Activated gamma-delta T cell treated with anti-CD3 and anti-CD28 coated beads, Interleukin-2, amount 50 U/mL, for 16 hours (primary cell): ENCODE measurements around the gene MRPL50.
"Not testable (repeated sequence)": the region's sequence is repeated elsewhere in the genome, so short reads cannot be mapped to it uniquely, and the experiment has no call there.

ENCODE experiments used
- DNase-seq: peaks from one replicate; pipeline ENCODE4 v3.0.0-alpha.2; 2020; ENCODE audit warnings: low read depth

Gene MRPL50

GRCh38 chr9:101417977-101418376 is 19.6 kb upstream of the MRPL50 start:
- DNase-seq = no peak

- no peak for DNase-seq
These were observed 19.0 kb upstream of the MRPL50 start for GRCh38 chr9:101417389-101417788.

- no peak for DNase-seq
These were observed 17.2 kb upstream of the MRPL50 start for GRCh38 chr9:101415578-101415977.

- no peak for DNase-seq
These were observed 16.4 kb upstream of the MRPL50 start for GRCh38 chr9:101414839-101415238.

GRCh38 chr9:101409079-101409477 is 10.7 kb upstream of the MRPL50 start:
- no peak for DNase-seq

GRCh38 chr9:101408374-101409078 is 10.1 kb upstream of the MRPL50 start:
- no peak for DNase-seq

GRCh38 chr9:101403516-101404285 is 5.3 kb upstream of the MRPL50 start:
- no peak for DNase-seq

DNA sequence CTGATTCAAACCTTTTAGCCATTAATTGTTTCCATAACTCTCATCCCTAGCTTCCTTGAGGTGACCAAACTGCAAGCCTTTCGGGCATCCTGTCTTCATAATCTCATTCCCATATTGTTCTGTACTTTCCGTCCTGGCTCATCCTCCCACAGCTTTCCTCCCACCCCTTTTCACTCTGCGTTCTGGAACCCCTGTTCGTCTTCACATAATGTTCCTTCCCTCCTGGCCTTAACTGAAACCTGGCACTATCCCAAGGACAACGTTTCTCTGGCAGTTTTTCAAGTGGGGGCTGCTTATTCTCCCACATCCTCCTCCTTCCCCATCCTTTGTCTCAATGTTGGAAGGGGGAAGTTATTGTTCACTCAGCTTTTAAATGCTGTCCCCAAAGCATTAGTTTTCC is 1.7 kb upstream of the MRPL50 start:
- no peak for DNase-seq

DNA sequence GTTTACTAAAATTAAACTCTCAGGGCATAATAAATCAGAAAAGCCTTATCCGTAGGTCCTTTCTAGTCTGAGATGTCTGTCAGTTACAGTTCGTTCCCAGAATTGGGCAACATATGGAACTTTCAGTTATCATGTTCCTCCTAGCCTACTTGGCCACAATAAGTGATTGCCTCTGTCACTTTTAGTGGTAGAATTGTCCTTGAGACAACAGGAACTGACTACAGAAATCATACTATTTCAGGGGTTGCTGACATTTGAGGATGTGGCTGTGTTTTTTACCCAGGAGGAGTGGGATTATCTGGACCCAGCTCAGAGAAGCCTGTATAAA is 1.2 kb upstream of the MRPL50 start:
- no peak for DNase-seq

- DNase-seq = no peak
These were observed 668 bp upstream of the MRPL50 start for GRCh38 chr9:101398930-101399642.

DNA sequence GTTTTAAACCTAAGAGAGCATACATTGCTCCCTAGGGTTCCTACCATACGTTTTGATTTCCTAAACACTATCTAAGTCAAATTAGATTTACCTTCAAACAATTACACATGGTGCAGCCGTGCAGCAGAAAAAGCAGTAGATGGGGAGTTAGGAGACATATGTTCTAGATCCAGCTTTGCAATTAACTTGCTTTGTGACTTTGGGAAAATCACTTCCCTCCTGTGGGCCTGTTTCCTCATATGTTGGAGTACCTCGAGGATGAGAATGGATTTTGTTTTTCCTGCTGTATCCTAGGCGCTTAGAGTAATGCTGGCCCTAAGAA is 711 bp downstream of the MRPL50 start:
- DNase-seq = no peak

GRCh38 chr9:101394687-101395086 is 3.7 kb downstream of the MRPL50 start:
- DNase-seq = no peak

- no peak for DNase-seq
These were observed 5.3 kb downstream of the MRPL50 start for GRCh38 chr9:101393135-101393534.

DNA sequence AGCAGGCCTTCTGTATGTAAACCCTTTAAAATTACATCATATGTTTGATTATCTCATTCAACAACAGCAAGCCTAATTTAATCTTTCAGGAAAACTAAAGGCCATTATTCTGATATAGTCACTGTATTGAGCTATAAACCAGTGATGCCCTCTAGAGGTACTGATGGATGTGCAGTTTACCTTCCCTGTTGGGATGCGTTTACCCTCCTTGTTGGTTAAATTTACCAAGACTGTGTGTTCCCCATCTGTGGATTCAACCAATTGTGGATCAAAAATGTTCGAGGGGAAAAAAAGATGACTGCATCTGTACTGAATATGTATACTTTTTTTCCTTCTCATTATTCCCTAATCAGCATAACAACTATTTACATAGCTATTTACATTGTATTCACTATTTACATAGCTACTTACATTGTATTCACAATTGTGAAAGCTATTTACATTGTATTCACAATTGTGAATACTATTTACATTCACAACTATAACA is 9.9 kb downstream of the MRPL50 start:
- no peak for DNase-seq

DNA sequence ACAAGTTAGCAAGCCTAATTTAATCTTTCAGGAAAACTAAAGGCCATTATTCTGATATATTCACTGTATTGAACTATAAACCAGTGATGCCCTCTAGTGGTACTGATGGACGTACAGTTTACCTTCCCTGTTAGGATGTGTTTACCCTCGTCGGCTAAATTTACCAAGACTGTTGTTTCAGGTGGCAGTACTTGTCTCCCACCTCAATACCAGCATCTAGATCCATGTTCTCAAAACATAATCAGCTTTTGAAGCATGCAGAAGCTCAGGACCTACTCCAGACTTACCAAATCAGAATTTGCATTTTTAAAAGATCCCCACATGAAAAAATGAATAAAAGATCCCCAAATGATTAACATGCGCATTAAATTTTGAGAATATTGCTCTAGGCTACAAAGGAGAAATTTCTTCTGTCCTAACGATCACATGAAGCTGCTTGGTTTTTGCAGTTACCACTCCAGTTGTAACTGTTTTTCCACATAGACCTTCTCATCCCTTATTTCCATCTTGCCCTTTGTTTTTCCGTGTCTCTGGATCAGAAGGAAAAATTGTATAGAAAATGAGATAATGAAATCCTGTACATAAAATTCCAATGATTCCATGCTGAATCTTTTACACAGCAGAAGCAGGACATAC is 10.4 kb downstream of the MRPL50 start:
- DNase-seq = no peak

GRCh38 chr9:101384873-101385536 is 13.4 kb downstream of the MRPL50 start, which contains the start of gene BAAT:
Gene BAAT (minus strand): TSS chr9:101385006. CDS start chr9:101371404, 13,602 bp downstream.
- not testable (repeated sequence) for DNase-seq

DNA sequence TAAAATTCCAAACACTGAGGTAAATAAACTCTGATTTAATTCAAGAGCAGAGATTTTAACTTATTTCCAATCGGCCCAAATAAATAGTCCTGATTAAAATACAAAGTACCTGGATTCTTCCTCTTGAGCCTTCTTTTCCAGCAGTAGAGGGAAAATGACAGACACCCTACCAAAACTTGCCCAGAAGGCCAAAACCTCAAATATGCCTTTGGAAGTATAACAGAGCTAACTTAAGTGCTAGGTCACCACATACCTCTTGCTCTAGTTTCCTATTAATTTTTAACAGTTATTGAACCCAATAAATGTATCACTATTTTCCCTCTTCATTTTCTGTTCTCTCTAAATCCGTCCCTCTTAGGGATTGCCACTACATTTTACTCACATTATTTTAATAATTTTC is 15.1 kb downstream of the MRPL50 start:
- no peak for DNase-seq

DNA sequence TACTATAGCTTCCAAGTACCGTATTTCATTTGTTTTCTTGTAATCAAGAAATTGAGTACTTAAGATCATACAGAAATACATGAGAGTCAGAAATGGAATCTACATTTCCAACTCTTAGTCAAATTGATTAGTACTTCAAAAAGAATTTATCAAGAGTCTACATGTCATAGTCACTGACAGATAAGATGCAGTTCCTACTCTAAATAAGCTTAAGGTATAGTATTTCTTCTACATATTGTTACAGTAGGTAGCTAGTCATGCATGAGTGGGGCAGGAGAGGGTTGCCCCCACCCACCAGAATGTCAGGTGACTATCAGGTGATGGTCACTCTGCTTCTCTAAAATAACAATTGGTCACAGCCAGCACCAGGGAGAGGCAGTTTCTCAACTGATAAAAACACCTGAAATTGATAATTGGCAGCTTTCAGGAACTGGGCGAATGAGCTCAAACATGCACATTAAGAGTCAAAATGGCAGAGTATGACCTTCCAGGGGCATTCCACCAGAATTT is 16.5 kb downstream of the MRPL50 start:
- DNase-seq = no peak

DNA sequence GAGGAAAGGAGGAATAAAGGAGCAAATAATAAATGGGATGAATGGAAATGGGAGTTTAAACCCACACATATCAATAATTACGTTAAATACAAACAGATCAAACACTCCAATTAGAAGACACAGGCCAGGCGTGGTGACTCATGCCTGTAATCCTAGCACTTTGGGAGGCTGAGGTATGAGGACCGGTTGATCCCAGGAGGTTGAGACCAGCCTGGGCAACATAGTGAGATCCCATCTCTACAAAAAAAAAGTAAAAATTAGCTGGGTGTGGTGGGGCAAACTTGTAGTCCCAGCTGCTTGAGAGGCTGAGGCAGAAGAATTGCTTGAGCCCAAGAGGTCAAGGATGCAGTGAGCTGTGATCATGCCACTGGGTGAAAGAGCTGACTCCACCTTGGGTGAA is 17.3 kb downstream of the MRPL50 start:
- DNase-seq = no peak

GRCh38 chr9:101380295-101380694 is 18.1 kb downstream of the MRPL50 start:
- DNase-seq = no peak

GRCh38 chr9:101376111-101376848 is 22.1 kb downstream of the MRPL50 start:
- no peak for DNase-seq
